Cortex of kidney (tissue), 1 donor: ENCODE data around the gene BMP4.

Experiments
- DNase-seq: peaks from one replicate; lab custom pipeline; 2025; lab: John Stamatoyannopoulos, UW

Gene BMP4

DNA sequence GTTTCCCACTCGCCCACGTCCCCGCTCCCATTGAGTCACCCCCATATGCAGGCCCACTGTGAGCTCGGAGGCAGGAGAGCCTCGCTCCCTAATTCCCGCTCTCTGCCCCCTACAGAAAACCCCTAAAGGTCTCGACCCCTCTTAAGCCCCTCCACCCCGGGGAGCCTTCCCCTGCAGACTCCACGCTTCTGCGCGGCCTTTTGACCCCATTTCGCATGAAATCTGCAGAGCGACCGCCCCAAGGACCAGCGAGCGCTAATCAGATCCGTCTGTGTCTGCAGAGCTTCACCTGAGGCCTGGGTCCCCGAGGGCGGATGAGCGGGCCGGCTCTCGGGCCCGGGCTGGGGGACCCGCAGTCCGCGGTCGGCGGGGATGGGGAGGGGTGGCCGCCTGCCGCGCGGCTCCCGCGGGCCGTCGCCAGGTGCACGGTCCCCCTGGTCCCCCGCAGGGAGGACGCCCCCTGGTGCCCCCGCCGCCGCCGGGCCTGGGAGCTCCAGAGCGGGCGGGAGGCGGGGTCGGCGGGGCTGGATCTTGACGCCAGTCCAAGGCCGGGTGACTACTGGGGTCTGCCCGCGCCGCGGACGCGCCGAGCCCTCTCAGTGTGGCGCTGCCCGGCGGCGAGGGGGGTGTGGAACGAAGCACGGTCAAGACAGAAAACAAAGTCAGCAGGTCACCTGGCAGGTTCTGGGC is 10.1 kb downstream of the BMP4 start:
- no peak for DNase-seq

DNA sequence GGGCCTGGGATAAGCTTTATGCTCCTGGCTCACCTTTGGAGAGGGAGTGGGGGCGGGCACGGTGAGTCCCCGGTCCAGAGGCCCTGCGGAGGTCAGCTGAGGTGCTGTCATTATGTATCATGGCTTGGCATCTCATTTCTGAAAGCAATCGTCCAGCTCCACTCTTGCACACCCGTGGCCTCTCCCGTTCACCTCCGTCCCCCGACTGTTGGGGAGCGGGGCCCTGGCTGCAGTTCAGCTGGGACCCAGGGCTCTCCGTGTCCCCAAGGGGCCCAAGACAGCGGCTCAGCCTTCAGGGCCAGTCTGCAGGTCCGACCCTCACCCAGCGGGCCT is 10.6 kb downstream of the BMP4 start:
- DNase-seq: no peak

DNA sequence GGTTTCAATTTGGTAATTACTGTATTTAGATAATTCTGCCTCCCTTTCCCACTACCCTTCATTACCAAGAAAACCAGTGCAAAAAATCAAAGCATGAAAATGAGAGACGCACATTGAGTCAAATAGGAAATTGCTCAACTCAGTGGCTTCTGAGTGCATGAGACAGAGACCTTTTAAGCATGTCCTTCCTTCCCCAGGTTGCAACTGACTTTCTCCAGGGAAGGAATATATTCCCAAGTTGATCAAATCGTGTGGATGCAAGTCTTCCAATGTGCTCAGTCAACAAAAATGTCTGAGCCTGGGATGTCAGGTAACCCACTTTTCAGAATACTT is 12.9 kb downstream of the BMP4 start:
- DNase-seq: no peak

- no peak for DNase-seq
These were observed 13.5 kb downstream of the BMP4 start for GRCh38 chr14:53942970-53943750.

GRCh38 chr14:53938136-53938837 is 18.3 kb downstream of the BMP4 start:
- DNase-seq: no peak

- DNase-seq: no peak
These were observed 21.7 kb downstream of the BMP4 start for GRCh38 chr14:53934778-53935414.

DNA sequence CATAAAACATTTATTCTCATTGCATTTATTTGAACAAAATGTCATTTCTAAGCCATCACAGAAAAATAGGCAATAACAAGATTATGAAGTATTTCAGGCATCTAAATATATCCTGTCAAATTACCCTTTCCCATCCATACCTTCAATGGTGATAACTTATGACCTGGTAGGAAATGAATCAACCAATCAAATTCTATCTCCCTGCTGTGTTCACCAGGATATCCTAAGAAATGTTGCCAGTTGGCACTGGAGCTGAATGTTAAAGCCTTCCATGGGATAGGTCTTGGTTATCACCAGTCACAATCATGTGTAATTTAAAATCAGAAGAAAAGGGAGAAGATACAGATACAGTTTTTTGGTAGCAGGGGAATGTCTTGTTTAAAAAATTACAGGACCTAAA is 23.7 kb downstream of the BMP4 start:
- no peak for DNase-seq

- DNase-seq: no peak
These were observed 26.5 kb downstream of the BMP4 start for GRCh38 chr14:53929871-53930715.

DNA sequence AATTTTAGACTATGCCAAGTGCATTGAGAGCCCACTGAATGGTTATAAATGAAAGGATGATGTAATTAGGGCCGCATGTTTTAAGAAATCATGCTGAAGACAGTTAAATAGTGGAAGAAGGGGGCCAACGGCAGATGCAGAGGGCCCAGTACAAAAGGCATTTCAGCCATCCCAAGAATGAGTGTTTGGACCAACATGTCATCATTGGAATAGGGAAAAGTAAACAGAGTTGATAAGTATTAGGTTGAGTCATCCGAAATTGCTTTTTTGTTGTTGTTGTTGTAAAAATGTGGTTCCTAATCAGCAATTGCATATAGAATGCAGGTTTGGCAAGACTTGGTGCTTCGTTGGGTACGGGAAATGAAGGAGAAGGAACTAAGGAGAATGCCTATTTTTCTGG is 29.5 kb downstream of the BMP4 start:
- no peak for DNase-seq

GRCh38 chr14:53925201-53925766 is 31.3 kb downstream of the BMP4 start:
- no peak for DNase-seq

- DNase-seq: no peak
These were observed 31.9 kb downstream of the BMP4 start for GRCh38 chr14:53924753-53925152.

GRCh38 chr14:53921027-53921426 is 35.6 kb downstream of the BMP4 start:
- DNase-seq: no peak

DNA sequence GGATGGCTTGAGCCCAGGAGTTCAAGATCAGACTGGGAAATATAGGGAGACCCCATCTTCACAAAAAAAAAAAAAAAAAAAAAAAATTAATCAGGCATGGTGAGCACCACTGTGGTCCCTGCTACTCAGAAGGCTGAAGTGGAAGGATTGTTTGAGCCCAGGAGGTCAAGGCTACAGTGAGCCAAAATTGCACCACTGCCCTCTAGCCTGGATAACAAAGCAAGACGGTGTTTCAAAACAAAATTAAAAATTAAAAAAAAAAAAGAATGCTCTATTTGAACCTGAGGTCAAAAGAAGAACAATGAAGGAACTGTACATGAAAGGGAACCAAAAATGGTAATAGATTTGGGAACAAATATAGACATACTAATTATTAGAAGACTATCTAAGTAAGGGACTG is 40.4 kb downstream of the BMP4 start:
- DNase-seq: no peak

DNA sequence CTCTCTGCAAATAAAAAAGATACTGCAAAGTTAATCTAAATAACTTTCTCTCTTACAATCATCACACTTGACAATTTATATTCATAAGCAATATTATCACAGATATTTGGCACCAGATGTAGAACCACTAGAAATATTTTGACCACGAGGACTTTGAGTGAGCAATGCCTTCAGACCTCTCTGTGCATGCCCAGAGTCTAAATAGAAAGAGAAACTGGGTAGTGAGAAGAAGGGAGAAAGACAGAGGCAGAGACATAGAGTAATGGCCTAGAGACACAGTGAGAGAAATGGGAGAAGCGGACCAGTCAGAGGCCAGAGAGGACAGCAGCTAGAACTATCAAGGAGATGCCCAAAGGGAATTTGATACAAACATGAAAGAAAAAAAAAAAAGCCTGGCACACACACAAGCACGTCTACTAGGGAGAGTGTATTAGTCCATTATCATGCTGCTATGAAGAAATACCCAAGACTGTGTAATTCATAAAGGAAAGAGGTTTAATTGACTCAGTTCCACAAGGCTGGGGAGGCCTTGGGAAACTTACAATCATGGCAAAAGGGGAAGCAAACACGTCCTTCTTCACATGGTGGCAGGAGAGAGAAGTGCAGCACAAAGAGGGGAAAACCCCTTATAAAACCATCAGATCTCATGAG is 41.1 kb downstream of the BMP4 start:
- DNase-seq: no peak

- DNase-seq: no peak
These were observed 44.6 kb downstream of the BMP4 start for GRCh38 chr14:53912021-53912420.

- DNase-seq: no peak
These were observed 48.2 kb downstream of the BMP4 start for GRCh38 chr14:53908416-53908815.

- DNase-seq: no peak
These were observed 54.3 kb downstream of the BMP4 start for GRCh38 chr14:53902307-53902706.

GRCh38 chr14:53900499-53900898 is 56.1 kb downstream of the BMP4 start:
- DNase-seq: no peak
